ENCODE data around the gene SEC14L1.
"Not testable (repeated sequence)": the region's sequence is repeated elsewhere in the genome, so short reads cannot be mapped to it uniquely, and the experiment has no call there.

Gene SEC14L1

GRCh38 chr17:77140878-77141767, at the start of gene SEC14L1:
SEC14L1 (plus strand) TSS chr17:77140969; CDS start chr17:77143597, 2,628 bp downstream.
- peak; percentile 48 for DNase-seq

GRCh38 chr17:77092025-77092424, 48.7 kb upstream of the SEC14L1 start:
- DNase-seq: no peak

- DNase-seq: no peak
Measured at GRCh38 chr17:77095461-77095860, 45.3 kb upstream of the SEC14L1 start.

- DNase-seq: no peak
Measured at GRCh38 chr17:77096570-77097214, 44.1 kb upstream of the SEC14L1 start.

GRCh38 chr17:77097631-77098180, 43.1 kb upstream of the SEC14L1 start:
- DNase-seq: no peak

- no peak for DNase-seq
Measured at GRCh38 chr17:77098884-77099545, 41.8 kb upstream of the SEC14L1 start.

- DNase-seq: no peak
Measured at GRCh38 chr17:77099997-77100396, 40.8 kb upstream of the SEC14L1 start.

GRCh38 chr17:77101521-77102410, 39.0 kb upstream of the SEC14L1 start:
- no peak for DNase-seq

- not testable (repeated sequence) for DNase-seq
Measured at GRCh38 chr17:77102411-77103134, 38.2 kb upstream of the SEC14L1 start.

- no peak for DNase-seq
Measured at GRCh38 chr17:77105706-77106105, 35.1 kb upstream of the SEC14L1 start.

GRCh38 chr17:77106874-77107358, 33.9 kb upstream of the SEC14L1 start:
- DNase-seq: peak; percentile 71

- DNase-seq: no peak
Measured at GRCh38 chr17:77107506-77108433, 33.0 kb upstream of the SEC14L1 start.

- no peak for DNase-seq
Measured at GRCh38 chr17:77109159-77109759, 31.5 kb upstream of the SEC14L1 start.

GRCh38 chr17:77109764-77110359, 30.9 kb upstream of the SEC14L1 start:
- DNase-seq: no peak

GRCh38 chr17:77111165-77111933, 29.4 kb upstream of the SEC14L1 start:
- not testable (repeated sequence) for DNase-seq

- DNase-seq: no peak
Measured at GRCh38 chr17:77111934-77112296, 28.9 kb upstream of the SEC14L1 start.

- no peak for DNase-seq
Measured at GRCh38 chr17:77115510-77115909, 25.3 kb upstream of the SEC14L1 start.

- no peak for DNase-seq
Measured at GRCh38 chr17:77115947-77116346, 24.8 kb upstream of the SEC14L1 start.

Data from NCI-H345 (cell line).